Astrocyte of the cerebellum (primary cell): ENCODE measurements around the gene ECEL1.
"Not testable (repeated sequence)": the region's sequence is repeated elsewhere in the genome, so short reads cannot be mapped to it uniquely, and the experiment has no call there.

Source experiments
- DNase-seq: peaks from one replicate; pipeline ENCODE4 v3.0.0-alpha.2; 2011; ENCODE audit warnings: low read depth
- H3K4me3 ChIP-seq: 2 replicates; pipeline ENCODE4 v1.5.1; 2011; ENCODE audit warnings: mild to moderate bottlenecking, low read depth, low read length, moderate library complexity
- in situ Hi-C: cut with HindIII; loops from 2 replicates; pipeline ENCODE4 v1.10.0; 2017; ENCODE audit warnings: low sequenced_read_pairs
- TF ChIP-seq, protein P1 (sequence below): IDR thresholded peaks from 2 replicates; pipeline ENCODE4 v1.5.1; 2012; ENCODE audit warnings: low read length, low read depth, moderate library complexity, mild to moderate bottlenecking; ENCODE audit errors: missing control alignments

ECEL1 gene

DNA sequence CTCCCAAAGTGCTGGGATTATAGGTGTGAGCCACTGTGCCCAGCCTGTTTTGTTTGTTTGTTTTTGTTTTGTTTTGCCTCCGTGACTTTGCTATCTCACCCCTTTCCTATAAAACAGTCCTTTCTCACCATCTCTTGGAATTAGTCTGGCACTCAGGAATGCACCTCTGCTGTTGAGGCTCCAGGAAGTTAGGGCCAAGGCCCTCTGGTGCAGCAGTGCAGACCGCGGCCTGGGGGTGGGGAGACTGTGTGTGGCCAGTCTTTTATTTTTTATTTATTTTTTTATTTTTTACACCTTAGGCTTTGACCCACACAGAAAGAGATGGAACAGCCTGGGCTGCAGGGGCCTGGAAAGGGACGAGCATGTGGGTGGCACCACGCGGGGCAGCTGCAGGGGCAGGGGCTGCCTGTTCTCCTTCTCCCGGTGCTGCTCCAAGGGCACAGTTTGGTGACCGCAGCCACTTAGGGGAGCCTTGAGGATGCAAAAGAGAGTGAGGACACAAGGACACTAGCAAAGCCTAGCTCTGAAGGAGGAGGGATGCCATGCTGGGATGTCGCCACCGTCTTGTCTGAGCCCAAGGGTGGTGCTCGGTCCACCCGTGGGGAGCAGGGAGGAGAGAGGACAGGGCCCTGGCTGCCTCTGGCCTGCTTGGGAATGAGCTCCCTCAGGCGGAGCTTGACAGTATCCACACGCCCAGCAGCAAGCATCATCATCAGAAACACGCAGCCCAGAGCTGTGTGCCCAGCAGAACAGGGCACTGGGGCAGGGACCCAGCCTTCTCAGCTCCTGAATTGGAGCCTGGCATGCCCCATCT lies 51.0 kb downstream of the ECEL1 start:
- TF ChIP-seq, protein P1, sequence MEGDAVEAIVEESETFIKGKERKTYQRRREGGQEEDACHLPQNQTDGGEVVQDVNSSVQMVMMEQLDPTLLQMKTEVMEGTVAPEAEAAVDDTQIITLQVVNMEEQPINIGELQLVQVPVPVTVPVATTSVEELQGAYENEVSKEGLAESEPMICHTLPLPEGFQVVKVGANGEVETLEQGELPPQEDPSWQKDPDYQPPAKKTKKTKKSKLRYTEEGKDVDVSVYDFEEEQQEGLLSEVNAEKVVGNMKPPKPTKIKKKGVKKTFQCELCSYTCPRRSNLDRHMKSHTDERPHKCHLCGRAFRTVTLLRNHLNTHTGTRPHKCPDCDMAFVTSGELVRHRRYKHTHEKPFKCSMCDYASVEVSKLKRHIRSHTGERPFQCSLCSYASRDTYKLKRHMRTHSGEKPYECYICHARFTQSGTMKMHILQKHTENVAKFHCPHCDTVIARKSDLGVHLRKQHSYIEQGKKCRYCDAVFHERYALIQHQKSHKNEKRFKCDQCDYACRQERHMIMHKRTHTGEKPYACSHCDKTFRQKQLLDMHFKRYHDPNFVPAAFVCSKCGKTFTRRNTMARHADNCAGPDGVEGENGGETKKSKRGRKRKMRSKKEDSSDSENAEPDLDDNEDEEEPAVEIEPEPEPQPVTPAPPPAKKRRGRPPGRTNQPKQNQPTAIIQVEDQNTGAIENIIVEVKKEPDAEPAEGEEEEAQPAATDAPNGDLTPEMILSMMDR = no peak
- H3K4me3 ChIP-seq = no peak overlapping the region
- DNase-seq = no peak
- in situ Hi-C loops = loop anchor here (10.0 kb wide), 1 partner anchor 522 kb away; no protein-coding TSS in a partner anchor

GRCh38 chr2:232435805-232436204 lies 51.8 kb downstream of the ECEL1 start:
- H3K4me3 ChIP-seq = no peak overlapping the region
- TF ChIP-seq, protein P1 = no peak
- in situ Hi-C loops = loop anchor here (10.0 kb wide), 1 partner anchor 521 kb away; no protein-coding TSS in a partner anchor
- no peak for DNase-seq

DNA sequence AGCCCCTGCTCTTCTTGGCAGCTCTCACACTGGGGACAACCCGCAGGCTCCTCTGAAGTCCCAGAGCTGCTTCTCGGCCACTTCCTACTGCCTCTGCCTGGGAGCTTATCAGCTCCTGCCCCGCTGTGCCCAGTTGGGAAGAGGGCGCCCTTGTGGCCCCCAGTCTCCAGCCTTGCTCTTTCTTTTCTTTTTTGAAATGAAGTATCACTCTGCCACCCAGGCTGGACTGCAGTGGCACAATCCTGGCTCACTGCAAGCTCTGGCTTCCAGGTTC lies 52.3 kb downstream of the ECEL1 start:
- TF ChIP-seq, protein P1 = no peak
- in situ Hi-C loops = loop anchor here (10.0 kb wide), 1 partner anchor 521 kb away; no protein-coding TSS in a partner anchor
- DNase-seq = no peak
- H3K4me3 ChIP-seq = no peak overlapping the region

GRCh38 chr2:232434563-232435374 lies 52.9 kb downstream of the ECEL1 start:
- TF ChIP-seq, protein P1 = no peak
- in situ Hi-C loops = loop anchor here (10.0 kb wide), 1 partner anchor 520 kb away; no protein-coding TSS in a partner anchor
- no peak for DNase-seq
- no peak overlapping the region for H3K4me3 ChIP-seq

DNA sequence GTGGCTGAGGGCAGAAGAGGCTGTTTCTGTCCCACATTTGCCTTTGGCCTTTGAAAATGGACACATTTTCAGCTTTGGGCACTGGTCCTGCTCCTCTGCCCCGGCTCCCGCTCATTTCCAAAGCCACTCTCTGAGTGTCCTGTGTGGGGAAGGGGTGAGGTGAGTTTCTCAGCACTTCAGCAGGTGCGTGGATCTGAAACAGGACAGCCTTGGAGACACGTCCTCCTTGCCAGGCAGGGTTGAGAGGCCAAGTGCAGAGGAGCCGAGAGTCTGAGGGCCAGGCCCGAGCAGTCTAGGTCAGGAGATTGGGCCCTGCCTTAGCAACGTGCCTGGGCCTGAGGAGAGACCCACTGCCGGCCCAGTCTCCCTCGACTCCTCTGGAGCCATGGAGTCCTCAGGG lies 53.5 kb downstream of the ECEL1 start:
- H3K4me3 ChIP-seq = no peak overlapping the region
- no peak for DNase-seq
- TF ChIP-seq, protein P1 = no peak
- in situ Hi-C loops = loop anchor here (10.0 kb wide), 1 partner anchor 519 kb away; no protein-coding TSS in a partner anchor

DNA sequence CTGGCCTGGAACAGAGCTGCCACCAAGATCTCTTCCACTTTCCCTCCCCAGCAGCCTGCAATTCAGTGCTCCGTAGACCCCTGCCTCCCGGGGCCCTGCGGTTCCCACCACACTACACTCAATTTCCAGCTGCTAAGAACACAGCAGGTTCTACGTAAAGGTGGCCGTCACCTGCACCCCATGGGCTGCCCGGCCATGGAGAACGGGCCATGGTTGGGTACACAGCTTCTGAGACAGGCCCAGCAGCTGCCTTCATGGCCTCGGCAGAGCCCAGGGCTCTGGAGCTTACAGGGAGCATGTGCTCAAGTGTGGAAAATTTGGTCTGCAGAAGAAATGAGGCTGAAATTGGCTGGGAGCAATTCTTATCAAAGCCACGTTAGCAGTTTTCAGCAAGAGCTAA lies 54.0 kb downstream of the ECEL1 start:
- not testable (repeated sequence) for DNase-seq, H3K4me3 ChIP-seq
- in situ Hi-C loops = loop anchor here (10.0 kb wide), 1 partner anchor 519 kb away; no protein-coding TSS in a partner anchor
